ENCODE measurements around the gene TMPRSS11B. TPM values are rescaled to one million over a fixed set of nuclear protein-coding genes. Genes with fewer than 3 reads are reported as not detected.

TMPRSS11B gene
- total and polyA plus RNA-seq, 2 donors (not counting 1 experiment from before 2014, with no cell fraction given) = not detected

DNA sequence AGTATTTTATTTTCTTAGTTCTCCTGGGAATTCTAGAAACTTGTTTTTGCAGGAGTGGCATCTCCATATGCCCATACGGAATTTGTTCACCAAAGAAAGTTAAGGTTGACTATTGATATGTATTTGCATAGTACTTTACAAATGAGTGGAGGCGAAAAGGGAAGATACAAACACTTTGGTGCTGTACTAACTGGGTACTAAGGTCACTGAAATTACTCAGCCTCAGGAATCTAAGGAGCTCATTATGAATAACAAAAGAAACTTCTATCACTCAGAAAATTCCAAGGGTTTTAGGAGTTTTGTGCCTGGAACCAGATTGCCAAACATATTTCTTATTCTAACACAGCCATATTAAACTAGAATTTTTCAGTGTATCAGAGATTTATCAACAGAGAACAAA is 27.4 kb upstream of the TMPRSS11B start:
- Histone ChIP-seq H3K27ac (ENCODE audit: low read length in 2 of 2) (no peak overlapping the region), H3K4me3 (ENCODE audit: control extremely low read depth in 1 of 5, extremely low read depth in 1 of 5, insufficient read depth in 1 of 5, low read depth in 2 of 5, low read length in 4 of 5) (no peak overlapping the region), H3K9ac (ENCODE audit: low read length) (no peak overlapping the region), H3K4me1 (ENCODE audit: control insufficient read depth in 2 of 2, insufficient read depth in 2 of 2, low read length in 2 of 2) (peaks cover 4 to 5% of the 10 kb centered on the region in 2 donors), H3K79me2 (ENCODE audit: control insufficient read depth, insufficient read depth, low read length) (no peaks in the 10 kb centered on the region), H3K4me2 (replicated peaks; ENCODE audit: low read depth, low read length, poor library complexity, severe bottlenecking) (no peak overlapping the region), H3K36me3 (replicated peaks in 1 of 2; ENCODE audit: control extremely low read depth in 1 of 2, control insufficient read depth in 1 of 2, extremely low read depth in 1 of 2, insufficient read depth in 2 of 2, low read length in 1 of 2) (no peaks in the 10 kb centered on the region), H3K27me3 (replicated peaks in 1 of 4; ENCODE audit: control extremely low read depth in 1 of 4, control insufficient read depth in 3 of 4, insufficient read depth in 4 of 4, low read length in 3 of 4) (no peaks in the 10 kb centered on the region), H4K20me1 (ENCODE audit: control insufficient read depth, insufficient read depth, low read length, poor library complexity, severe bottlenecking) (no peaks in the 10 kb centered on the region), H2AFZ (ENCODE audit: insufficient read depth, low read depth, low read length, poor library complexity, severe bottlenecking) (no peak overlapping the region), H3K9me3 (ENCODE audit: control extremely low read depth in 1 of 3, control insufficient read depth in 2 of 3, insufficient read depth in 1 of 3, low read length in 2 of 3) (peaks cover 0 to 5% (median 0%) of the 10 kb centered on the region in 3 donors)
- intact Hi-C loops (cut with micrococcal nuclease) = loop anchor here (1.0 to 5.0 kb wide), 3 partner anchors 103 to 1609 kb away; no protein-coding TSS in a partner anchor
- H3K9me3 Mint-ChIP-seq (ENCODE audit: insufficient read depth) = no peaks in the 10 kb centered on the region
- ChIA-PET CTCF (interaction anchor here (1.2 to 3.3 kb wide), 5 partner anchors 13 to 897 kb away, joined by 3 to 88 read pairs (median 4); no protein-coding TSS in a partner anchor), POLR2A (no interaction called here)
- H3K27me3 Mint-ChIP-seq = peaks cover 13% of the 10 kb centered on the region
- DNase-seq (no peak), ATAC-seq (ENCODE audit: low read depth) (no peak)
- peaks cover 16% of the 10 kb centered on the region for H3K4me1 Mint-ChIP-seq
- no peak overlapping the region for H3K27ac Mint-ChIP-seq
- no peak for TF ChIP-seq EZH2 (IDR thresholded peaks at IDR 0.05; ENCODE audit: borderline replicate concordance, insufficient read depth, low read depth, low read length, poor library complexity, severe bottlenecking)
- TF ChIP-seq, protein P1, sequence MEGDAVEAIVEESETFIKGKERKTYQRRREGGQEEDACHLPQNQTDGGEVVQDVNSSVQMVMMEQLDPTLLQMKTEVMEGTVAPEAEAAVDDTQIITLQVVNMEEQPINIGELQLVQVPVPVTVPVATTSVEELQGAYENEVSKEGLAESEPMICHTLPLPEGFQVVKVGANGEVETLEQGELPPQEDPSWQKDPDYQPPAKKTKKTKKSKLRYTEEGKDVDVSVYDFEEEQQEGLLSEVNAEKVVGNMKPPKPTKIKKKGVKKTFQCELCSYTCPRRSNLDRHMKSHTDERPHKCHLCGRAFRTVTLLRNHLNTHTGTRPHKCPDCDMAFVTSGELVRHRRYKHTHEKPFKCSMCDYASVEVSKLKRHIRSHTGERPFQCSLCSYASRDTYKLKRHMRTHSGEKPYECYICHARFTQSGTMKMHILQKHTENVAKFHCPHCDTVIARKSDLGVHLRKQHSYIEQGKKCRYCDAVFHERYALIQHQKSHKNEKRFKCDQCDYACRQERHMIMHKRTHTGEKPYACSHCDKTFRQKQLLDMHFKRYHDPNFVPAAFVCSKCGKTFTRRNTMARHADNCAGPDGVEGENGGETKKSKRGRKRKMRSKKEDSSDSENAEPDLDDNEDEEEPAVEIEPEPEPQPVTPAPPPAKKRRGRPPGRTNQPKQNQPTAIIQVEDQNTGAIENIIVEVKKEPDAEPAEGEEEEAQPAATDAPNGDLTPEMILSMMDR (IDR thresholded peaks at IDR 0.05) = no peak
- no CpG with 5 or more reads among the region's 2 CpGs for WGBS (ENCODE audit: insufficient coverage)
- no peak overlapping the region for H3K4me3 Mint-ChIP-seq

- peaks cover 16% of the 10 kb centered on the region for H3K4me1 Mint-ChIP-seq
- H3K4me3 Mint-ChIP-seq = no peak overlapping the region
- POLR2A ChIA-PET = interaction anchor here (0.6 kb wide), 1 partner anchor 102 kb away, joined by 6 read pairs; no protein-coding TSS in a partner anchor
- H4K20me1 ChIP-seq (ENCODE audit: control insufficient read depth, insufficient read depth, low read length, poor library complexity, severe bottlenecking) = no peaks in the 10 kb centered on the region
- intact Hi-C loops (cut with micrococcal nuclease) = loop anchor here (1.0 to 5.0 kb wide), 3 partner anchors 104 to 1610 kb away; no protein-coding TSS in a partner anchor
- no CpG with 5 or more reads among the region's 2 CpGs for WGBS (ENCODE audit: insufficient coverage)
- no peak for ATAC-seq (ENCODE audit: low read depth)
- no peak for DNase-seq
- H3K27me3 Mint-ChIP-seq = peaks cover 13% of the 10 kb centered on the region
- CTCF ChIA-PET = interaction anchor here (0.7 to 3.3 kb wide), 16 partner anchors 10 to 898 kb away, joined by 3 to 88 read pairs (median 4); no protein-coding TSS in a partner anchor
- peak overlapping the region; percentile 43 for H3K4me2 ChIP-seq (replicated peaks; ENCODE audit: low read depth, low read length, poor library complexity, severe bottlenecking)
- H3K4me1 ChIP-seq (ENCODE audit: control insufficient read depth in 2 of 2, insufficient read depth in 2 of 2, low read length in 2 of 2) = peaks cover 4 to 5% of the 10 kb centered on the region in 2 donors
- H3K79me2 ChIP-seq (ENCODE audit: control insufficient read depth, insufficient read depth, low read length) = no peaks in the 10 kb centered on the region
- H3K9me3 Mint-ChIP-seq (ENCODE audit: insufficient read depth) = no peaks in the 10 kb centered on the region
- no peaks in the 10 kb centered on the region for H3K36me3 ChIP-seq (replicated peaks in 1 of 2; ENCODE audit: control extremely low read depth in 1 of 2, control insufficient read depth in 1 of 2, extremely low read depth in 1 of 2, insufficient read depth in 2 of 2, low read length in 1 of 2)
- peak overlapping the region; percentile 43 for H2AFZ ChIP-seq (ENCODE audit: insufficient read depth, low read depth, low read length, poor library complexity, severe bottlenecking)
- H3K4me3 ChIP-seq (ENCODE audit: control extremely low read depth in 1 of 5, extremely low read depth in 1 of 5, insufficient read depth in 1 of 5, low read depth in 2 of 5, low read length in 4 of 5) = peak overlapping the region in 2 of 5 experiments; percentile 21 to 22
- peaks cover 0 to 5% (median 0%) of the 10 kb centered on the region in 3 donors for H3K9me3 ChIP-seq (ENCODE audit: control extremely low read depth in 1 of 3, control insufficient read depth in 2 of 3, insufficient read depth in 1 of 3, low read length in 2 of 3)
- peak overlapping the region; percentile 29 for H3K9ac ChIP-seq (ENCODE audit: low read length)
- TF ChIP-seq, protein P1 (IDR thresholded peaks at IDR 0.05) = no peak
- no peak for TF ChIP-seq EZH2 (IDR thresholded peaks at IDR 0.05; ENCODE audit: borderline replicate concordance, insufficient read depth, low read depth, low read length, poor library complexity, severe bottlenecking)
- H3K27me3 ChIP-seq (replicated peaks in 1 of 4; ENCODE audit: control extremely low read depth in 1 of 4, control insufficient read depth in 3 of 4, insufficient read depth in 4 of 4, low read length in 3 of 4) = no peaks in the 10 kb centered on the region
- H3K27ac ChIP-seq (ENCODE audit: low read length in 2 of 2) = no peak overlapping the region
- H3K27ac Mint-ChIP-seq = no peak overlapping the region
These were observed 26.9 kb upstream of the TMPRSS11B start for GRCh38 chr4:68272380-68272779.
